GM12891 (cell line): ENCODE measurements around the gene PELO.
A peak's percentile ranks its signal among the peaks of the same experiment; 100 is the strongest.

ENCODE experiments used
- DNase-seq: peaks from one replicate; pipeline ENCODE4 v3.0.0; 2011; ENCODE audit warnings: low spot score; ENCODE audit not compliant: insufficient read length
- FAIRE-seq: peaks from 2 replicates; lab custom pipeline; 2011; peaks lifted over from hg19 to GRCh38; lab: Jason Lieb, UNC
- PAX5 ChIP-seq: IDR thresholded peaks from 2 replicates; pipeline ENCODE4 v1.6.1; 2011; ENCODE audit warnings: low read length, moderate library complexity, mild to moderate bottlenecking; ENCODE audit not compliant: insufficient read depth, severe bottlenecking
- POLR2A ChIP-seq: IDR thresholded peaks from 2 replicates; pipeline ENCODE4 v1.6.1; 2011; ENCODE audit warnings: low read depth, low read length, control low read depth
- POLR2AphosphoS5 ChIP-seq: IDR thresholded peaks from 2 replicates; pipeline ENCODE4 v1.6.1; 2011; ENCODE audit warnings: low read depth, low read length, control low read depth
- POU2F2 ChIP-seq: IDR thresholded peaks from 2 replicates; pipeline ENCODE4 v1.6.1; 2011; ENCODE audit warnings: low read depth, mild to moderate bottlenecking, control low read depth, low read length, moderate library complexity
- SPI1 ChIP-seq: IDR thresholded peaks from 2 replicates; pipeline ENCODE4 v1.6.1; 2011; ENCODE audit warnings: low read depth, low read length, control low read depth
- TAF1 ChIP-seq: IDR thresholded peaks from 2 replicates; pipeline ENCODE4 v1.6.1; 2011; ENCODE audit warnings: low read depth, low read length, control low read depth

PELO gene

DNA sequence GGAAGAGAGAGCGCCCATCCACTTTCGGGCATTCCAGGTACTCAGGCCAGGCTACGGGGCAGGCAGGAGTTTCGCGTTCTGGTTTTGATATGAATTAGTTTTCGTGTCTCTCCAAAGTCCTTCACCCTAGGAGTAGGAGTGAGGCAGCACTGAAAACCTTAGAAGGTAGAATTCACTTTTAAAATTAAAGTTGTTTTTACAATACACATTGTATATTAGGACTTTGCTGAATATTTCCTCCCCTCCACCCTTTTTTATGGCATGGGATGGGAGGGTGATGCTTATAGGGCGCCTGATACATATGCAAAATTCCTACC, 747 bp downstream of the PELO start:
- no peak for DNase-seq
- no peak for FAIRE-seq
- TF ChIP-seq SPI1 (no peak), POU2F2 (no peak), POLR2A (no peak), TAF1 (no peak), POLR2AphosphoS5 (no peak), PAX5 (no peak)

DNA sequence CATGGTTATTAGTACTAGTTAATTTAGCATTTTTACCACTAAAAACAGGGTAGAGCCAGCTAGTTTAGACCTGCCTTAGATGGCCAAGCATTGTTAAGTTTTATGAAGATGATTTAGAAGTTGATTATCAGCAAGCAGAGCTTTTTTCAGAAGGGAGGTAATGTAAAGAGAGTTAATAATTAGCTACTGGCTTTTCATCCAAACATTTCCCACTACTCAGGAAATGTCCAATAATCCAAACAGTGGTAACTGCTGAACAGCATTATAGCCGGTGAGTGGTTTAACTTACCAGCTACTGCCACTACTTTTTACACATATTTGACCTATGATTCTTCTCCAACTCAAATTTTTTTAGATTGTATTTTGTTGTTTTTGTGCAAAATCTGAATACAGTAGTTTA, 1.7 kb downstream of the PELO start:
- DNase-seq (no peak), FAIRE-seq (no peak)
- TF ChIP-seq POLR2AphosphoS5 (no peak), PAX5 (no peak), TAF1 (no peak), POLR2A (no peak), SPI1 (no peak), POU2F2 (no peak)

DNA sequence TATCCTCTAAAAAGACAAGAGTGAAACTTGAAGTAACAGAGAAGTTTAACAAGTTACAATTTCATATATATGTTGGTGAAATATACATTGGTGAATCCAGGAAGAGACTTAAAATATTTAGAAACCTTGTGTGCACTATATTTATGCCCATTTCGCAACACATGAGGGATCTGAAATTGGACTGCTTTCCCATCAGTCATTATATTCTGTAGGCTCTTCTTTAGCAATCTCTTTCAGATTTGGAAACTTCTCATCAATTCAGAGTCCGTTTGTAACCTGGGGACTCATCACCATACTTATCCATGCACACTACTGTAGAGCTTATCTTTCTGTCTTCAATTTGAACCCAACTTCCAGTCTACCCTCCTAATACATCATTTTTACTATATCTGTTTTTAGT, 2.1 kb downstream of the PELO start:
- FAIRE-seq = no peak
- TF ChIP-seq POLR2A (no peak), SPI1 (no peak), PAX5 (no peak), TAF1 (no peak), POLR2AphosphoS5 (no peak), POU2F2 (no peak)
- DNase-seq = no peak

DNA sequence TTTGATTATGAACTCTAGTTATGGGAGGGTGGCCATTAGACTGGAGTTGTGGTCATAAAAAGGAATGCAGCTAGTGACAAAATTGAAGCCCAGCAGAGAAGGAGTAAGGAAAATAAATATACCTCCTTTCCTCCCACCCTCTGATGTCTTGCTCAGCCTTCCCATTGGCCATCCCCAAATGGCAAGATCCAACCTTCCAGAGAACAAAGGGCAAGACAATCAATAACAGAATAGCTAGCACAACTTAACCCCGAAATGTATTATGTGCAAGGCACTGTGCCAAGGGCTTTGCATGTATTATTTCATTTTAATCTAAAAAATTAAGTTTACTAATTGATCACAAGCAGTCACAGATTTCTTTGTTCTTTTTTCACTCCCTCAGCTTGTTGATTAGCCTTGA, 3.6 kb downstream of the PELO start:
- DNase-seq (no peak), FAIRE-seq (no peak)
- no peak for TF ChIP-seq PAX5
- no peak for TF ChIP-seq POLR2AphosphoS5
- TF ChIP-seq POLR2A = no peak

DNA sequence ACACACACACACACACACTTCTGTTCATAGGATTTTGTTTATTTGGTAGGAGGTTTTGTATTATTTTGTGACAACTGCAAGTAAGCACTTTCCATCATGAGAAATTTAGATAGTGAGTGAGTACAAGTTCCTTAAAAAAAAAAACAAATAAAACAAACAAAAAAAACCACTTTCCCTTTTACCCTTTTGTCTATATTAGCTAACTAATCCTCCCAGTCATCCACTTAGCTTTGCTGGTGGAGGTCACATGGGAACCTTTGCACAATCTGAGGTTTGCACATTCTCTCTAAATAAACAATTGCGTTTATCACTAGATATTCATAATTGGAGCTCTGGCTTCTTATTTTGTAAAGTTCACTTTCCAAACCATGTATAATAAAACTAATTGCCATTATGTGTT, 6.8 kb downstream of the PELO start:
- TF ChIP-seq POLR2A = no peak
- TF ChIP-seq SPI1 = no peak
- TF ChIP-seq POLR2AphosphoS5 = no peak
- TF ChIP-seq TAF1 = no peak
- TF ChIP-seq PAX5 = no peak
- TF ChIP-seq POU2F2 = no peak
- FAIRE-seq (no peak), DNase-seq (no peak)

DNA sequence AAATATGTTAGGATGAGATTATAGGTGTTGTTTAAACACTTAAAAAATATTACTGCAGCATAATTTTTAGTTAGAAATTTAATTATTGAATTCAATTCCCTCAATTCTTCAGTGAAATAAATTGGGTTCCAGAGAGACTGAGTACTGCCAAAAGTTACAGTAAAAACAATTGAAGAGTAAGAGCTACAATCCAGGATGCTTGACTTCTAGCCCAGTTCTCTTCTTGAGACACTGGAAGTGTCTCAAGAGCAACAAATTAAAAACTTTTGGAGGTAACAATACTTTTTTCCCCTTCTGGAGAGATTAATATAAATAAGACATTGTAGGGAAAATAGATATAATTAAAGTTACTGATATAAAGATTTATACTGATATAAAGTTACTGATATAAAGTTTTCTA, 8.3 kb downstream of the PELO start:
- DNase-seq (no peak), FAIRE-seq (no peak)
- TF ChIP-seq POLR2A = no peak
- TF ChIP-seq POLR2AphosphoS5 = no peak

DNA sequence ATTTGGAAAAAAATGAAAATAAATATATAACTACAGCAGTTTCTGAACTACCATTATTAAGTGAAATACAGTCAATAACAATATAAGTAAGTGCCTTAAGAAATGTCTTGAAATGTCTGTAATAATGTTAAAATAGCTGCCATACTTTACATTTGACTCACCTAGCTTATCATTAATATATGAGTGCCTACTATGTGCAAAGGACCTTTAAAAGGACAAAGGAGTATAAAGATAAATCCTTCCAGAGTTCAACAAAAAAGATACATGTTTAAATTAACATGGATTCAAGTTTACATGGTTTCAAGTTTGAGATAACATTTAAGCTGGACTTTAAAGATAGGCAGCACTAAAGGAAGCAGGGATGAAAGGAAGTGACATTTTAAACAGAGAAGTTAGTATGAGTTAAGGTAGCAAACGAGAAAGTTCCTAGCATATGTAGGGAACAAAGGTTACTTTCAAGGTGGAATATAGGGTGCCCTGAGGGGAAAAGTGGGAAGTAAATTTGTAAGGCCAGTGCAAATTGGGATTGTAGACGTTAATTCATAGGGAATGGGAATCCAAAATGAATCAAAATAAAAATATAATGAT, 8.9 kb downstream of the PELO start:
- FAIRE-seq (no peak), DNase-seq (no peak)
- TF ChIP-seq PAX5 (no peak), TAF1 (no peak), POLR2A (no peak), SPI1 (no peak), POLR2AphosphoS5 (no peak), POU2F2 (no peak)

DNA sequence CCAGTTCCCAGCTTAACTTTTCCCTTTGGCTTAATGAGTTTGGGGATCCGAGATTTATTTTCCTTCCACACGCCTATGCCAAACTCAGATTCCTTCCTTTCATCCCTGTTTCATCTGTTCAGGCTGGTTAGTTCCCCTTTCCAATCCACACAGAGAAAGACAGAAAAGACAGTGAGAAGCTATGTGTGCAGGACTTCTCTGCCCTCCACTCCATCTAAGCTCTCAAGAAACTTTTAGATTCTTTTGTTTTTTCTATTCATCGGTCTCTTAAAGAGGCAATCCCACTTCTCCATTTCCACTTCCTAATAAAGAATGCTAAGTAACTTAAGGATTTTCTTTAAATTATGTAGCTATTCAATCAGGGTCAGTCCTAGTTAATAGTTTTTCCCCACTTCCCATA, 11.2 kb downstream of the PELO start:
- FAIRE-seq (no peak), DNase-seq (no peak)
- TF ChIP-seq POLR2A (no peak), SPI1 (peak; percentile 36)

DNA sequence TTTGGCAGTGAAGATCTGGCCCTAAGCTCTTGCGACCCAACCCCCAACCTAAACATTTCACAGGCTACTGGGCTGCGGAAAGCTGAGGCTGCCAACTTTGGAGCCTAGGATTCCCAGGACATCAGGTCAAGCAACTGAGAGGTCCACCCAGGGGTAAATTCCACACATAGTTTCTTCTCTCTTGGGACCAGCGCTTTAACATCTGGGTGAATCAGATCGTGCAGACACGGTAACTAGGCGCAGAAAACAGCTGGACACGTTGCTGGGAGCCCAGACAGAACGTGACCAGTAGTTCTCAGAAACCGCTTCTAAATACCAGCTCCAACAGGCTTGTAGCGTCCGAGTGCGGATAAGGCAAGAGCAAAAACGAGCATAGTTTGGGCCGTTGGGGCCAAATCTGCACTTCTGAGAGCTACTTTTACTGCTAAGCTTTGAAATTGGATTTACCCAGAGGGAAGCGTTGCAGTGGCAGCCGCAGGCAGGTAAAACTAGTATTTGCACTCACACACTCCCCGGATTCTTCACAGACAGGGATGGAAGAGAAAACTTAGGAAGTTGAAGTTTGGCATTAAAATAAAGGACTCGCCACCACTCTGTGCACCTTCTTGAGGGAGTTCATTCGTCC, 11.8 kb downstream of the PELO start:
- FAIRE-seq (no peak), DNase-seq (no peak)
- TF ChIP-seq POLR2AphosphoS5 (no peak), TAF1 (no peak)

DNA sequence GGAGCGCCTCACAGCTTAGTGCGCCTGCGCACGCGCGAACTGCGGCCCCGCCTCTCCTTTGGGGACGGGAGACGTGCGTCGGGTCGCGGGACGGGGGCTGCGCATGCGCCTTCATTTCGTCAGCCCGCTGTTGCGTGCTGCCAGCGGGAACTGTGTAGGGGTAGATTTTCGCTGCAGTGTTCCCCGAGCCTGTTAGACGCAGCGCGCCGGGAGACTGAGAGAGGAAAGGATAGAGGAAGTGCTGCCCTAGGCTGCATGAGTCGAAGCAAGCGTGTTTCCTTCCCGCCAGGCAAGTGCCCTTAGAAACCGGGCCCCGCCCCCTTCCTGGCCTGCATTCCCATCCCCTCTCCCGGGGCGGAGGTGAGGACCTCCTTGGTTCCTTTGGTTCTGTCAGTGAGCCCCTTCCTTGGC, 12.3 kb downstream of the PELO start:
- no peak for TF ChIP-seq PAX5
- TF ChIP-seq SPI1 = peak; percentile 81
- peak; percentile 88 for TF ChIP-seq TAF1
- TF ChIP-seq POLR2A = peak; percentile 75
- 0 out of 2 replicates have a peak, but pooled peaks have one; percentile 12 for TF ChIP-seq POU2F2
- TF ChIP-seq POLR2AphosphoS5 = peak; percentile 85
- FAIRE-seq (peak; percentile 99), DNase-seq (peak; percentile 65)
